ENCODE measurements around the gene SYPL2.

Gene SYPL2

GRCh38 chr1:109517337-109517736, 51.0 kb downstream of the SYPL2 start:
- DNase-seq (ENCODE audit: low spot score) = no peak

- DNase-seq (ENCODE audit: low spot score) = no peak
These were observed 54.9 kb downstream of the SYPL2 start for GRCh38 chr1:109521002-109521951.

- no peak for DNase-seq (ENCODE audit: low spot score)
These were observed 55.7 kb downstream of the SYPL2 start for GRCh38 chr1:109522026-109522425.

- no peak for DNase-seq (ENCODE audit: low spot score)
These were observed 57.4 kb downstream of the SYPL2 start for GRCh38 chr1:109523706-109524105.

GRCh38 chr1:109527098-109527811, 60.9 kb downstream of the SYPL2 start:
- no peak for DNase-seq (ENCODE audit: low spot score)

GRCh38 chr1:109527846-109528695, 61.7 kb downstream of the SYPL2 start:
- no peak for DNase-seq (ENCODE audit: low spot score)

- DNase-seq (ENCODE audit: low spot score) = no peak
These were observed 62.4 kb downstream of the SYPL2 start for GRCh38 chr1:109528712-109529111.

- DNase-seq (ENCODE audit: low spot score) = no peak
These were observed 63.6 kb downstream of the SYPL2 start for GRCh38 chr1:109529881-109530456.

GRCh38 chr1:109530457-109531087, 64.2 kb downstream of the SYPL2 start:
- no peak for DNase-seq (ENCODE audit: low spot score)

- DNase-seq (ENCODE audit: low spot score) = no peak
These were observed 65.0 kb downstream of the SYPL2 start for GRCh38 chr1:109531380-109531779.
